Measurements from ENCODE around the gene ABCC2.
"Not testable (repeated sequence)": the region's sequence is repeated elsewhere in the genome, so short reads cannot be mapped to it uniquely, and the experiment has no call there.

ABCC2 gene

DNA sequence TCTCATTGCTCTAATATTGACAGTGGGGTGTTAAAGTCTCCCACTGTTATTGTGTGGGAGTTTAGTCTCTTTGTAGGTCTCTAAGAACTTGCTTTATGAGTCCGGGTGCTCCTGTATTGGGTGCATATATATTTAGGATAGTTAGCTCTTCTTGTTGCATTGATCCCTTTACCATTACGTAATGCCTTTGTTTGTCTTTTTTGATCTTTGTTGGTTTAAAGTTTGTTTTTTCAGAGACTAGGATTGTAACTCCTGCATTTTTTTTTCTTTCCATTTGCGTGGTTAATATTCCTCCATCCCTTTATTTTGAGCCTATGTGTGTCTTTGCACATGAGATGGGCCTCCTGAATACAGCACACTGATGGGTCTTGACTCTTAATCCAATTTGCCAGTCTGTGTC, 84.8 kb downstream of the ABCC2 start:
- not testable (repeated sequence) for H3K14ac ChIP-seq (ENCODE audit: low read length); H2AK5ac ChIP-seq (ENCODE audit: low read length); H3K79me2 ChIP-seq (ENCODE audit: control insufficient read depth, insufficient read depth, low read length, poor library complexity); H3K4me1 ChIP-seq (ENCODE audit: control insufficient read depth in 1 of 2, insufficient read depth in 2 of 2, low read length in 2 of 2); H4K12ac ChIP-seq (ENCODE audit: low read depth, low read length); H4K91ac ChIP-seq (ENCODE audit: low read depth, low read length); H2AFZ ChIP-seq (ENCODE audit: insufficient read depth, low read length, poor library complexity); H3K27ac ChIP-seq (ENCODE audit: low read depth, low read length); H3K4me2 ChIP-seq (ENCODE audit: low read length); H2BK12ac ChIP-seq (ENCODE audit: low read length); H3K79me1 ChIP-seq (ENCODE audit: low read length); H3K23ac ChIP-seq (ENCODE audit: low read length); H4K8ac ChIP-seq (ENCODE audit: low read depth, low read length); H3K27me3 ChIP-seq (ENCODE audit: insufficient read depth, low read length); H3K9ac ChIP-seq (ENCODE audit: low read length); H3K18ac ChIP-seq (ENCODE audit: low read length); DNase-seq; H2BK120ac ChIP-seq (ENCODE audit: insufficient read depth, low read length, poor library complexity); H3K9me3 ChIP-seq (ENCODE audit: insufficient read depth, low read depth, low read length); H3K4me3 ChIP-seq (ENCODE audit: low read depth, low read length); H3K4ac ChIP-seq (ENCODE audit: low read depth, low read length); H3K36me3 ChIP-seq (ENCODE audit: control insufficient read depth in 1 of 2, insufficient read depth in 2 of 2, low read length in 2 of 2); H2BK5ac ChIP-seq (ENCODE audit: low read depth, low read length, poor library complexity)
- WGBS (ENCODE audit: extremely low coverage, insufficient coverage, insufficient read length), result no CpG with 5 or more reads among the region's 3 CpGs

DNA sequence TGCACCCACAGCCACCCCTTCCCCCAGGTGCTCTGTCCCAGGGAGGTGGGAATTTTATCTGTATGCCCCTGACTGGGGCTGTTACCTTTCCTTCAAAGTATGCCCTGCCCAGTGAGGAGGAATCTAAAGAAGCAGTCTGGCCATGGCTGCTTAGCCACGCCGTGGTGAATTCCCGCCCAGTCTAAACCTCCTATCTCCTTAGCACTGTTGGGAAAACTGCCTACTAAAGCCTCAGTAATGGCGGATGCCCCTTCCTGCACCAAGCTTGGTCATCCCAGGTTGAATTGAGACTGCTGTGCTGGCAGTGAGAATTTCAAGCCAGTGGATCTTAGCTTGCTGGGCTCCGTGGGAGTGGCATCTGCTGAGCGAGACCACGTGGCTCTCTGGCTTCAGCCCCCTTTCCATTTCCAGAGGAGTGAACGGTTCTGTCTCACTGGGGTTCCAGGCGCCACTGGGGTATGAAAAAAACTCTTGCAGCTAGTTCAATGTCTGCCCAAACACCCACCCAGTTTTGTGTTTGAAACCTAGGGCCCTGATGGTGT, 87.2 kb downstream of the ABCC2 start:
- no peak overlapping the region for H3K4me2 ChIP-seq (ENCODE audit: low read length)
- no peaks in the 10 kb centered on the region for H3K79me2 ChIP-seq (ENCODE audit: control insufficient read depth, insufficient read depth, low read length, poor library complexity)
- H2BK120ac ChIP-seq (ENCODE audit: insufficient read depth, low read length, poor library complexity), result no peak overlapping the region
- H3K27ac ChIP-seq (ENCODE audit: low read depth, low read length), result no peak overlapping the region
- no peak overlapping the region for H3K4me3 ChIP-seq (ENCODE audit: low read depth, low read length)
- H2BK12ac ChIP-seq (ENCODE audit: low read length), result no peak overlapping the region
- H4K91ac ChIP-seq (ENCODE audit: low read depth, low read length), result no peak overlapping the region
- DNase-seq, result peak; percentile 59 to 87
- no peaks in the 10 kb centered on the region for H3K27me3 ChIP-seq (ENCODE audit: insufficient read depth, low read length)
- H3K4ac ChIP-seq (ENCODE audit: low read depth, low read length), result no peak overlapping the region
- no peaks in the 10 kb centered on the region for H3K9me3 ChIP-seq (ENCODE audit: insufficient read depth, low read depth, low read length)
- H3K79me1 ChIP-seq (ENCODE audit: low read length), result no peaks in the 10 kb centered on the region
- WGBS (ENCODE audit: extremely low coverage, insufficient coverage, insufficient read length), result no CpG with 5 or more reads among the region's 9 CpGs
- H3K4me1 ChIP-seq (ENCODE audit: control insufficient read depth in 1 of 2, insufficient read depth in 2 of 2, low read length in 2 of 2), result peaks cover 6 to 7% of the 10 kb centered on the region in 2 experiments
- H3K36me3 ChIP-seq (ENCODE audit: control insufficient read depth in 1 of 2, insufficient read depth in 2 of 2, low read length in 2 of 2), result peaks cover 3 to 4% of the 10 kb centered on the region in 2 experiments
- no peak overlapping the region for H3K23ac ChIP-seq (ENCODE audit: low read length)
- no peak overlapping the region for H2BK5ac ChIP-seq (ENCODE audit: low read depth, low read length, poor library complexity)
- no peak overlapping the region for H2AK5ac ChIP-seq (ENCODE audit: low read length)
- H2AFZ ChIP-seq (ENCODE audit: insufficient read depth, low read length, poor library complexity), result no peak overlapping the region
- no peak overlapping the region for H3K9ac ChIP-seq (ENCODE audit: low read length)
- no peak overlapping the region for H3K18ac ChIP-seq (ENCODE audit: low read length)
- no peak overlapping the region for H4K8ac ChIP-seq (ENCODE audit: low read depth, low read length)
- no peak overlapping the region for H3K14ac ChIP-seq (ENCODE audit: low read length)
- no peak overlapping the region for H4K12ac ChIP-seq (ENCODE audit: low read depth, low read length)

DNA sequence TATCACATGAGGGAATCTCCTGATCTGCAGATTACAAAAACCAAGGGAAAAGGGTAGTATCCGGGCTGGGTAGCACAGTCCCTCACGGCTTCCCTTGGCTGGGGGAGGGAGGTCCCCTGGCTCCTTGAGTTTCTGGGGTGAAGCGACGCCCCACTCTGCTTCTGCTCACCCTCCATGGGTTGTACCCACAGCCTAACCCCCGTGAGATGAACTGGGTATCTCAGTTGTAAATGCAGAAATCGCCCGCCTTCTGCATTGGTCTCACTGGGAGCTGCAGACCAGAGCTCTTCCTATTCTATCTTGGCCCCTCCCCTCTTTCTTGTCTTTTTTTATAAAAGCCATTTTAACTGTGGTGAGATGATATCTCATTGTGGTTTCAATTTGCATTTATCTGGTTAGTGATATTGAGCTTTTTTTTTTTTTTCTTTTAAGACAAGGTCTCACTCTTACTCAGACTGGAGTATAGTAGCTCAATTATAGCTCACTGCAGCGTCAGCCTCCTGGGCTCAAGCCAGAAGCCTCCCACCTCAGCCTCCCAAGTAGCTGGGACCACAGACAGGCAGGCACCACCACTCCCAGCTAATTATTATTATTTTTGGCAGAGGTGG, 87.8 kb downstream of the ABCC2 start:
- H3K4ac ChIP-seq (ENCODE audit: low read depth, low read length), result no peak overlapping the region
- H2AK5ac ChIP-seq (ENCODE audit: low read length), result no peak overlapping the region
- H3K36me3 ChIP-seq (ENCODE audit: control insufficient read depth in 1 of 2, insufficient read depth in 2 of 2, low read length in 2 of 2), result peaks cover 3 to 5% of the 10 kb centered on the region in 2 experiments
- no peak overlapping the region for H3K9ac ChIP-seq (ENCODE audit: low read length)
- H3K23ac ChIP-seq (ENCODE audit: low read length), result no peak overlapping the region
- no peaks in the 10 kb centered on the region for H3K79me2 ChIP-seq (ENCODE audit: control insufficient read depth, insufficient read depth, low read length, poor library complexity)
- no peaks in the 10 kb centered on the region for H3K27me3 ChIP-seq (ENCODE audit: insufficient read depth, low read length)
- H3K27ac ChIP-seq (ENCODE audit: low read depth, low read length), result no peak overlapping the region
- H2BK5ac ChIP-seq (ENCODE audit: low read depth, low read length, poor library complexity), result no peak overlapping the region
- H3K4me1 ChIP-seq (ENCODE audit: control insufficient read depth in 1 of 2, insufficient read depth in 2 of 2, low read length in 2 of 2), result peaks cover 6 to 7% of the 10 kb centered on the region in 2 experiments
- no peak overlapping the region for H3K4me3 ChIP-seq (ENCODE audit: low read depth, low read length)
- H4K91ac ChIP-seq (ENCODE audit: low read depth, low read length), result no peak overlapping the region
- no peaks in the 10 kb centered on the region for H3K9me3 ChIP-seq (ENCODE audit: insufficient read depth, low read depth, low read length)
- no CpG with 5 or more reads among the region's 8 CpGs for WGBS (ENCODE audit: extremely low coverage, insufficient coverage, insufficient read length)
- DNase-seq, result peak in 1 of 2 donors; percentile 13
- H2BK12ac ChIP-seq (ENCODE audit: low read length), result no peak overlapping the region
- H2BK120ac ChIP-seq (ENCODE audit: insufficient read depth, low read length, poor library complexity), result no peak overlapping the region
- no peak overlapping the region for H4K12ac ChIP-seq (ENCODE audit: low read depth, low read length)
- H3K79me1 ChIP-seq (ENCODE audit: low read length), result no peaks in the 10 kb centered on the region
- H3K4me2 ChIP-seq (ENCODE audit: low read length), result no peak overlapping the region
- no peak overlapping the region for H4K8ac ChIP-seq (ENCODE audit: low read depth, low read length)
- H2AFZ ChIP-seq (ENCODE audit: insufficient read depth, low read length, poor library complexity), result no peak overlapping the region
- H3K18ac ChIP-seq (ENCODE audit: low read length), result no peak overlapping the region
- no peak overlapping the region for H3K14ac ChIP-seq (ENCODE audit: low read length)

DNA sequence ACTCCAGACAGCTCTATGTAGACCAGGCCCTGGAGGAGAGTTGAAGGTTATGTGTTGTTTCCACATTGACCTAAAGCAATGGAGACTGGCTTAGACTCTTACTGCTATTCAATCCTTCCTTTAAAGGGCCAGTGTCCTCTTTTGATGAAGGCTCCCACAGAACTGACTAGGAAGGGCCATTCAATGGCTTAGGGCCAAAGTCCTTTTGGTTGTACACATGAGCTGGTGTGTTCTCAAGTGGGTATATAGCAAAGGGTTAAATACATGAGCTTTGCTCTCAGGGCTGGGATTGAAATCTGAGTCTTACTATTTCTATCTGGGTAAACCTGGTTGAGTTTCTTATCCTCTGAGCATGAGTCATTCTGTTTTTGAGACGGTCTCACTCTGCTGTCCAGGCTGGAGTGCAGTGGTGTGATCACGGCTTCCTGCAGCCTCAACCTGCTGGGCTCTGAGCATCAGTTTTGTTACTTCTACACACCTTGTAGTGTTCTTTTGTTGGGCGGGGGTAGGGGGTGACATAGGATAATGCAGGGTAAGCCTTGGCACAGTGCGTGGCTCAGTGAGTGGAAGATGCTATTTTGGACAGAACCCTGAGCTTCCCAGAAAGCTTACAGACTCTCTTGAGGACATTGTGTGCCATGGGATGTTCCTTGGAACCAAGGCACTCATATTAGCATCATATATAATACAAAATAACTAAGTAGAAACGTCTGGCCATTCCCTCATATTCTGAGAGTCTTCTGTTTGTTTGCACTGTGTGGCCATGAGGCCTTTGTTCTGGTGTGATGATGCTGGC, 90.1 kb downstream of the ABCC2 start:
- H3K36me3 ChIP-seq (ENCODE audit: control insufficient read depth in 1 of 2, insufficient read depth in 2 of 2, low read length in 2 of 2), result peaks cover 14 to 17% of the 10 kb centered on the region in 2 experiments
- H4K8ac ChIP-seq (ENCODE audit: low read depth, low read length), result no peak overlapping the region
- H3K9me3 ChIP-seq (ENCODE audit: insufficient read depth, low read depth, low read length), result no peaks in the 10 kb centered on the region
- DNase-seq, result peak in 1 of 2 donors; percentile 25
- H3K4me2 ChIP-seq (ENCODE audit: low read length), result no peak overlapping the region
- no peak overlapping the region for H2AK5ac ChIP-seq (ENCODE audit: low read length)
- H4K12ac ChIP-seq (ENCODE audit: low read depth, low read length), result no peak overlapping the region
- no peaks in the 10 kb centered on the region for H3K79me1 ChIP-seq (ENCODE audit: low read length)
- no peak overlapping the region for H3K27ac ChIP-seq (ENCODE audit: low read depth, low read length)
- WGBS (ENCODE audit: extremely low coverage, insufficient coverage, insufficient read length), result no CpG with 5 or more reads among the region's 5 CpGs
- no peak overlapping the region for H3K4me3 ChIP-seq (ENCODE audit: low read depth, low read length)
- no peak overlapping the region for H2BK5ac ChIP-seq (ENCODE audit: low read depth, low read length, poor library complexity)
- no peak overlapping the region for H3K18ac ChIP-seq (ENCODE audit: low read length)
- no peak overlapping the region for H2BK120ac ChIP-seq (ENCODE audit: insufficient read depth, low read length, poor library complexity)
- no peak overlapping the region for H2BK12ac ChIP-seq (ENCODE audit: low read length)
- no peak overlapping the region for H2AFZ ChIP-seq (ENCODE audit: insufficient read depth, low read length, poor library complexity)
- H3K9ac ChIP-seq (ENCODE audit: low read length), result no peak overlapping the region
- H3K4ac ChIP-seq (ENCODE audit: low read depth, low read length), result no peak overlapping the region
- H3K23ac ChIP-seq (ENCODE audit: low read length), result no peak overlapping the region
- peaks cover 6 to 7% of the 10 kb centered on the region in 2 experiments for H3K4me1 ChIP-seq (ENCODE audit: control insufficient read depth in 1 of 2, insufficient read depth in 2 of 2, low read length in 2 of 2)
- no peak overlapping the region for H4K91ac ChIP-seq (ENCODE audit: low read depth, low read length)
- no peak overlapping the region for H3K14ac ChIP-seq (ENCODE audit: low read length)
- no peaks in the 10 kb centered on the region for H3K27me3 ChIP-seq (ENCODE audit: insufficient read depth, low read length)
- no peaks in the 10 kb centered on the region for H3K79me2 ChIP-seq (ENCODE audit: control insufficient read depth, insufficient read depth, low read length, poor library complexity)
